Fibroblast of skin of back (primary cell): ENCODE data around the gene TFAP2E.
"Not testable (repeated sequence)": the region's sequence is repeated elsewhere in the genome, so short reads cannot be mapped to it uniquely, and the experiment has no call there.

Experiments used
- DNase-seq: peaks from one replicate; pipeline ENCODE4 v3.0.0-alpha.2; 2013

The TFAP2E gene

DNA sequence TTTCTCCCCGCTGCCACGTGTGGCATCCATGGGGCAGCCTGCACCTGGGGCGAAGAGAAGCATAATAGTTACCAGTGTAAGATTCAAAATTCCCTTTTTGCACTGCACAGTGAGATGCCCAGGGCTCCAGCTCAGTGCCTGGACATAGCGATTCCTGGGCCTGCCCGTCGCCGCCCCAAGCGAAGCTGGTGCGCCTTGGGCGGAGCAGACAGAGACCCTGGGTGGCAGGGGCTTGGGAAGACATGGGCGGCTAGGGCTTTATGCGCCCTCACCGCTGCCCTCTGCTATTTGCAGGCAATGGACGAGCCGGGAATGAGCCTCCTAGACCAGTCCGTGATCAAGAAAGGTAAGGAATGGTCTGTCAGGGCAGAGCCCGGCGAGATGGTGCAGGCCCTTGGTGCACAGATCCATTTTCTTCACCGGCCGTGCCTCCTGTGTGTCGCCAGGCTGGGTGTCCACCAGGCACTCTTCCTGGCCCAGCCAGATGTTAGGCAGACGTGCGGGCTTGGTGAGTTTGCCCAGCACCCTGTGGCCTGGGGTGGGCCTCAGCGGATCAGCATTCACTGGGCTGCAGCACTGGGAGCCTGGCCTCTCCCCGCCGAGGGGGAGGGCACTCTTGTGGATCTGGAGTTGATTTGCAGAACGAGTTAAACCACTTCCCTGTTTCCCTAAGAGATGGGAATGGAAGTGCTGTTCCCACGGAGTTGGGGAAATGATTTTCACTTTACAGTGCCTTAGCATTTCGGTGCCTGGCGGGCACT, 1.7 kb downstream of the TFAP2E start:
- DNase-seq, result no peak

DNA sequence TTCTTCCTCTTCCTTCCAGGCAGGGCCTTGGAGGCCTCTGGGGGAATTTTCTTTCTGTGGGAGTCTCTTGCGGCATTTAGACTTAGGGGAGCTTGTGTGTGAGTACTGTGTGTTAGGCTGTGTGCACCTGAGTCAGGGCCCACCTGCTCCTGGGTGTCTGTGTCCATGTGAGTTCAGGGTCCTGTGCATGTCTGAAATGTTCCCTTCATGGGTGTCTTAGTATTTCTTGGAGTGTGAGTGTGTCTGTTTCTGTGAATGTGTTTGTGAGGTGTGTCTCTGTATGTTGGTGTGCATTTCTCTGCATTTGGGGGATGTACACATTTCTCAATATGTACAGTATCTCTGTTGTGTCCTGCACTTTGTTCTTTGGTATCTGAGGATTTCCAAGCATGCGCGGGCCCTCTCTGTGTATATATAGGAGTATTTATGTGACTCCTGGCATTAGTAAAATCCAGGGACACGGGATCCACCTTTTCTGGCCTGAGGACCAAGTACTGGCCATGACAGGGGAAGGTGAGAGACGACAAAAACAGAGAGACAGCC, 2.4 kb downstream of the TFAP2E start:
- no peak for DNase-seq

DNA sequence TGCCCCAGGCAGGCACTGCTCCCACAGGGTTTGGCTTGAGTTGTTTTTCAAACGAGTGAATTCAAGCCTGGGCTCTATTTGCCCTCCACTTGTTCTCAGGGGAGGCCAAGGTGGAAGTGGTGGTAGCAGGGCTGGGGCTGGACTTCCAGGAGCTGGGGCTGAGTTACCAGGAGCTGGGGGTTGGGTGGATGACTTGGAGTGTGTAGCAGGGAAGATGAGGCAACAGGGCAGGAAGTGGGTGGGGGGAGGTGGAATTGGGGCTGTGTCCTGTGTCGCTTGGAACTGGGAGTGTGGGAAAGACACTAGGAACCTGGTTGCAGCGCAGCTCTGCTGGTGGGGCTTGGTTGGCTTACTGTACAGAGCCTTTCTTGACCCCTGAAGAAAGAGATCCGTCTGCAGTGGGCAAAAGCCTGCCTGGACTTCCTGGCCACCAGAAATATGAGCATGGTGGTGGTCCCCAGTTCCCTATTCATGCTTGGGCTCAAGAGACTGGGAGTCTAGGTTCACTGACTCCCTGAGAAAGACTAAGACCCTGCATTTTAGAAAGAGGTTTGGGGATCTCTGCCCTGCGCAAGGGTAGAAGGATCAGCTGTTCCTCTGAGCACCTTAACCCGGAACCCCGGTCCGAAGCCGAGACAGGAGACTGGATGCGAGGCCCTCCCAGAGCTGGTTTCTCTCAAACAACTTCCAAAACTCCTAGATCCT, 3.1 kb downstream of the TFAP2E start:
- DNase-seq, result no peak

DNA sequence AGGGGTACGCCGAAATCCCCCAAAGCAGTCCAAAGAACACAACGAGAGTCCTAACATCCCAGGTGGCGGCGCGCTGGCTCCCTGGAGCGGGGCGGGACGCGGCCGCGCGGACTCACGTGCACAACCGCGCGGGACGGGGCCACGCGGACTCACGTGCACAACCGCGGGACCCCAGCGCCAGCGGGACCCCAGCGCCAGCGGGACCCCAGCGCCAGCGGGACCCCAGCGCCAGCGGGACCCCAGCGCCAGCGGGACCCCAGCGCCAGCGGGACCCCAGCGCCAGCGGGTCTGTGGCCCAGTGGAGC, 3.6 kb downstream of the TFAP2E start:
- DNase-seq, result not testable (repeated sequence)

DNA sequence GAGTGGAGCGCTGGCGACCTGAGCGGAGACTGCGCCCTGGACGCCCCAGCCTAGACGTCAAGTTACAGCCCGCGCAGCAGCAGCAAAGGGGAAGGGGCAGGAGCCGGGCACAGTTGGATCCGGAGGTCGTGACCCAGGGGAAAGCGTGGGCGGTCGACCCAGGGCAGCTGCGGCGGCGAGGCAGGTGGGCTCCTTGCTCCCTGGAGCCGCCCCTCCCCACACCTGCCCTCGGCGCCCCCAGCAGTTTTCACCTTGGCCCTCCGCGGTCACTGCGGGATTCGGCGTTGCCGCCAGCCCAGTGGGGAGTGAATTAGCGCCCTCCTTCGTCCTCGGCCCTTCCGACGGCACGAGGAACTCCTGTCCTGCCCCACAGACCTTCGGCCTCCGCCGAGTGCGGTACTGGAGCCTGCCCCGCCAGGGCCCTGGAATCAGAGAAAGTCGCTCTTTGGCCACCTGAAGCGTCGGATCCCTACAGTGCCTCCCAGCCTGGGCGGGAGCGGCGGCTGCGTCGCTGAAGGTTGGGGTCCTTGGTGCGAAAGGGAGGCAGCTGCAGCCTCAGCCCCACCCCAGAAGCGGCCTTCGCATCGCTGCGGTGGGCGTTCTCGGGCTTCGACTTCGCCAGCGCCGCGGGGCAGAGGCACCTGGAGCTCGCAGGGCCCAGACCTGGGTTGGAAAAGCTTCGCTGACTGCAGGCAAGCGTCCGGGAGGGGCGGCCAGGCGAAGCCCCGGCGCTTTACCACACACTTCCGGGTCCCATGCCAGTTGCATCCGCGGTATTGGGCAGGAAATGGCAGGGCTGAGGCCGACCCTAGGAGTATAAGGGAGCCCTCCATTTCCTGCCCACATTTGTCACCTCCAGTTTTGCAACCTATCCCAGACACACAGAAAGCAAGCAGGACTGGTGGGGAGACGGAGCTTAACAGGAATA, 4.2 kb downstream of the TFAP2E start:
- DNase-seq, result no peak

DNA sequence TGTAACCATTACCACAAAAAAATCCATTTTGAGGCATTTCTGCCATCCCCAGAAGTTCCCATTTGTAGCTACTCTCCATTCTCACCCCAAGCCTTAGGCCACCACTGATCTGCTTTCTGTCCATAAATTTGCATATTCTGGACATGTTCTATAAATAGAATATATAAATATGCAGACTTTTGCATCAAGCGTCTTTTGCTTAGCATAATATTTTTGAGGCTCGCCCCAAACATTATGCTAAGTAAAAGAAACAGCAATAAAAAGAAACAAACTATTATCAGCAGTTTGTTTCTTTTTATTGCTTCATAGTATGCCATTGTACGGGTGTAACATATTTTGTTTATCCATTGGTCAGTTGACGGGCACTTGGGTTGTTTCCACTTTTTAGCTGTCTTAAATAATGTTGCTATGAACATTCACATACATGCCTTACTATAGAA, 7.9 kb downstream of the TFAP2E start:
- DNase-seq, result no peak

DNA sequence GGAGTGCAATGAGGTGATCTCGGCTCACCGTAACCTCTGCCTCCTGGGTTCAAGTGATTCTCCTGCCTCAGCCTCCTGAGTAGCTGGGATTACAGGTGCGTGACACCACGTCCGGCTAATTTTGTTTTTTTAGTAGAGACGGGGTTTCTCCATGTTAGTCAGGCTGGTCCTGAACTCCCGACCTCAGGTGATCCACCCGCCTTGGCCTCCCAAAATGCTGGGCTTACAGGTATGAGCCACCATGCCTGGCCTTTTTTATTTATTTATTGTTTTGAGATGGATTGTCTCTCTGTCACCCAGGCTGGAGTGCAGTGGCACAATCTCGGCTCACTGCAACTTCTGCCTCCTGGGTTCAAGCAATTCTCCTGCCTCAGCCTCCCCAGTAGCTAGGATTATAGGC, 8.5 kb downstream of the TFAP2E start:
- not testable (repeated sequence) for DNase-seq

DNA sequence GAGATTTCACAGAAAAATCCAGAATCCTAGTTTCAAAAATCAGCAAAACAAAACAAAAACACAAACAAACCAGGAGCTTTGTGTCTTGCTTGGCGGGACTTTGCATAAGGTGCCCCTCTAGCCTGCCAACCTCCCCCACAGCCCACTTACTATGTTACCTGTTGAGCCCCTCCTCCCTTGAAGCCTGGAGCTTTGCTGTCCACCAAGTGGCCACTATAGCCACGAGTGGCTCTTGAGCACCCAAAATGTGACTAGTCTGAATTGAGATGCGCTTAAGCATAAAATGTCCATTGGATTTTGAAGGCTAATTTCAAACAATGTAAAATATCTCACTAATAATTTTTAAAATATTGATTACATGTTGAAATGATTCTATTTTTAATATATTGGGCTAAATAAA, 12.2 kb downstream of the TFAP2E start:
- no peak for DNase-seq

DNA sequence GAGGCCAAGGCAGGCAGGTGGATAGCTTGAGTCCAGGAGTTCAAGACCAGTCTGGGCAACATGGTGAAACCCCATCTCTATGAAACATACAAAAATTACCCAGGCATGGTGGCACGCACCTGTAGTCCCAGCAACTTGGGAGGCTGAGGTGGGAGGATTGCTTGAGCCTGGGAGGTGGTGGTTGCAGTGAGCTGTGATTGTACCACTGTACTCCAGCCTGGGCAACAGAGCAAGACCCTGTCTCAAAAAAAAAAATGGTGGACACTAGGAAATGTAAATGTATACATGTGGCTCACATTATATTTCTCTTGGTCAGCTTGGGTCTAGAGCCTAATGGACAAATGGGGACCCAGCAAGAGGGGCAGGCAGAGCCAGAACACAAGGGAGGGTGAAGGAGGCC, 12.7 kb downstream of the TFAP2E start:
- not testable (repeated sequence) for DNase-seq

DNA sequence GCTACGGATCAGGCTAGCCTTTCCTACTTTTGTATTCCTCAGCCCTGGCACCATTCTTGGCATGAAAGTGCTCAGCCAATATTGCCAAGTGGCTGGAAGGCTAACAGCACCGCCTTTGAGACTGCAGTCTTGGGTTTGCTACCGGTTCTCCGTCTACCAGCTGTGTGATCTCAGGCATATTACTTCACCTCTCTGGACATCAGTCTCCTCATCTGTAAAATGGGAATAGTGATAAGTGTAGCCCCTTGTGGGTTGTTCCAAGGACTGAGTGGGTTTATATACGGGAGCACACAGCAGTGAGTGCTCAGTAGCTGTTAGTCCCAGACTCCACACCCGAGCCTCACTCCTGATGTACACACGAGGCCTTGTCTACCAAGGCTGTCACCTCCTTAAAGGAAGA, 13.7 kb downstream of the TFAP2E start:
- DNase-seq, result no peak

DNA sequence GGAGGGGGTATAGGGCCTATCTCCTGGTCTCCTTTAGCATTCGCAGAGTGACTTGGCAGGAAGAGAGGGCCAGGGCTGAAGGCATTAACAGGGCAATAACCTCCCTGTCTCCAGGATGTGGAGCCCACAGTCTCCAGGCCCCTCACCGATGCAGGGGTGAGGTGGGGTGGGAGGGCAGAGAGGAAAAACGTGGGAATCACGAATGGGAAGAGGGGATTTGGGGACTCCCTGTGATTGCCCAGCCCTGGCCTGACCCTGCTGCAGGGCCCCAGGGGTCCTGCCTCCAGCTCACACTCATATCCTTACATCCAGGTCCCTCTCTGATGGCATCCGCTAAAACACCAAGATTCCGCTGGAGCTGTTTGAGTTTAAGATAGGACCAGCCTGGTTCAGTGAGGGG, 14.6 kb downstream of the TFAP2E start:
- DNase-seq, result no peak

DNA sequence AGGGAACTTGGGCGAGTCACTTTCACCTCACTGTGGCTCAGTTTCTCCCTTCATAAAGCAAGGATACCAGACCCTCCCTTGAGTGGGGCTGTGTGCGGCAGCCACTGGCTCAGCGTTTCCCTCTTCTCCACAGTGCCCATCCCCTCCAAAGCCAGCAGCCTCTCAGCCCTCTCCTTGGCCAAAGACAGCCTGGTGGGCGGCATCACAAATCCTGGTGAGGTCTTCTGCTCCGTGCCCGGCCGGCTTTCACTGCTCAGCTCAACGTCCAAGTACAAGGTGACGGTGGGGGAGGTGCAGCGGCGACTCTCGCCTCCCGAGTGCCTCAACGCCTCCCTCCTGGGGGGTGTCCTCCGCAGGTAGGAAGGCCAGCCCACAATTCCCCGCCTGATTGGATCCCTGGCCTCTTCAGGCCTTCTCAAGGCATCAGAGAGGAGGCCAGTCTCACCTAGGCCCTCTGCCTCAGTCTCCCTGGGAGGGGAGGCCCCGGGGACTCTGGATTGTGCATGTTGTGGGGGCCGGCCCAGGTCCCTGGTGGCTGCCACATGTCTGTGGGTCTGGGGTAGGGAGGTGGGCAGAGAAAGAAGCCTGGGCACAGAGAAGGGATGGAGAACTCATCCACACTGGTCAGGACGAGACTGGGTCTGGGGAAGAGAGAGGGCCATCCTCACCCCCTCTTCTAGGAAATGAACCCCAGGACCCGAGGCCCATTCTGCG, 15.2 kb downstream of the TFAP2E start:
- DNase-seq, result no peak

DNA sequence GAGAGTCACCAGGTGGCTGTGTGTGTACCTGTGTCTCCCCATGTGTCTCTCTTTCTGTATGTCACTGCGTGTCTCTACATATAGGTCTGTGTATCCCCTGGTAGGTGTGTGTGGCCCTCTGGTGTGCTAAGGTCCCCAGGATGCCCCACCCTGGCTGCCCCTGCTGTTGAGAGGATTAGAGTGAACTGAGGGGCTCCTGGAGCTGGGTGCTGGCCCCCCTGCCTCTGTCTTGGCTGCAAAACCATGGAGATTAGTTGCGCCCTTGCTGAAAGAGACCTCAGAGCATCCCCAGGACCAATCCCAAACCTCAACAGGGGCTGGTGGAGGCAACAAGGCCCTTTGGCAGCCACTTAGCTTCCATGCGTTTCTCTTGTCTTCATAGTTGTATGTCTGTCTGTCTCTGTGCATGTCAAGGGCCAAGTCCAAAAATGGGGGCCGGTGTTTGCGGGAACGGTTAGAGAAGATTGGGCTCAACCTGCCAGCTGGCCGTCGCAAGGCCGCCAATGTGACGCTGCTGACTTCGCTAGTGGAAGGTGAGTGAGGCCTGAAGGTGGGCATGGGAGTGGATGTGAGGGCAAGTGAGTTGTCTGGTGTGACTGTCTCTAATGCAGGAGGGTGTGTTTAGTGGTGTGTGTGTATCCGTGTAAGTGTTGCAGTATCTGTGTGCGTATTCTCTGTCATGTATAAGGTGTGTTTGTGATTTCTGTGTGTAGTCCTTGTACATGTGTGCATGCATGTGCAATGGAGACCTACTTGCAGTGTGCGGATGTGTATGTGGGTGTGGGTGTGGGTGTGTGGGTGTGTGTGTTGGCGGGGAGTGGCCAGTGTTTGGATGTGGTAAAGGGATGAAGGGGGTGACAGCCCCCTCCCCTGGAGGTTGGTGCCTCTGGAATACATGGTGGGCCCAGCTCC, 16.7 kb downstream of the TFAP2E start:
- no peak for DNase-seq

DNA sequence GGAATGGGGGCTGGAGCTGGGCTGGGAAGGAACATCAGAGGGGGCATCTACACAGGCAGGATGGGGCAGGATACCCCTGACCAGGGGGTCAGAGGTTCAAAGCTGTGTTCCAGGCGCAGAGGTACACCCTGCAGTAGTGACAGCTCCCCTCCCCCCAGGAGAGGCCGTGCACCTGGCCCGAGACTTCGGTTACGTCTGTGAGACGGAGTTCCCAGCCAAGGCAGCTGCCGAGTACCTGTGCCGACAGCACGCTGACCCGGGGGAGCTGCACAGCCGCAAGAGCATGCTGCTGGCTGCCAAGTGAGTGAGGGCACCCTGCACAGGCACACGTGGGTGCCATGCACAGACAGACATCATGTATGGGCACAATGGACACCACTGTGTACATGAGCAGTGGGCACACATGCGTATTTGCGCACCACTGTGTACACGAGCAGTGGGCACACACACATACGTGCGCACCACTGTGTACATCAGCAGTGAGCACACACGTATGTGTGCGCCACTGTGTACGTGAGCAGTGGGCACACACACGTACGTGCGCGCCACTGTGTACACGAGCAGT, 17.4 kb downstream of the TFAP2E start:
- DNase-seq, result no peak

DNA sequence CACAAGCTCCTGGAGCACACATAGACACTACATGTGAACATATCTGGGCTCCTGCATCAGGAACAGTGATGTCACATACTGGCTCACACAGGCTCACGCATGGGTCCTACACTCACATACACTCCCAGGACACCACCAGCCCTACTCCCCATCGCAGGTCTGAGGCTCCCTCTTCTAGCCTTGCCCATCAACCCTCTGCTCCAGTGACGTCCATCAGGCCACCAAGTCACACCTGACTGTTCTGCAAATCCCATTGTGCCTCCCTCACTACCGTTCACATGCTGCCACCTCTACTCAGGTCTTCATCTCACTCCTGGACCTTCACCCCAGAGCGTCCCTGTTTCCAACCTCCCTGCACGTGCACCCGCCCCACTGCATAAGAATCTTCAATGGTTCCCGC, 18.1 kb downstream of the TFAP2E start:
- DNase-seq, result no peak

DNA sequence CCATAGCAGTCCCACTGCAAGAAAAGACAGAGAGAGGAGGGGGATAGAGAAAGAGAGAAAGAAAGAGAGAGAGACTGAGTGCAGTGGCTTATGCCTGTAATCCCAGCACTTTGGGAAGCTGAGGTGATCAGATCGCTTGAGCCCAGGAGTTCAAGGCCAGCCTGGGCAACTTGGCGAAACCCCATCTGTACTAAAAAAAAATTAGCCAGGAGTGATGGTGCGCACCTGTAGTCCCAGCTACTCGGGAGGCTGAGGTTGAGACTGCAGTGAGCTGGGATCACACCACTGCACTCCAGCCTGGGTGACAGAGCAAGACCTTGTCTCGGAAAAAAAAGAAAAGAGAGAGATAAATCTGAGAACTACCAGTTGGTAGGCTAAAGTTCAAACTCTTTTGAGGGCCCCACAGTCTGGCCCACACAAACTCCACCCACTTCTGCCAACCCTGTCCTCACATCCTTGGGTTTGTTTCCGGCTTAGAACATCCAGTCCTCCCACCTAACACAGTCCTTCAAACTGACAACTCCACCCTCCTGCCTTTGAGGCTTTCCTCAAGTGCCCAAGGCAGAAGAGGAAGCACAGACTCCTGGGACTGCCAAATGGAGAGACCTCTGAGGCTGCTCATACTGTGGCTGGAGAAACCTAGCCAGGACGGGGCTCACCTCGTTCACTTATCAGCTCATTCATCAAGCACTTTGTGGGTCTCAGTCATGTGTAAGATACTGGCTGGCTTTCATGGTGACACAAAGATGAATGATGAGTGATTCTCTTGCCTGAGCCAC, 20.1 kb downstream of the TFAP2E start:
- DNase-seq, result no peak

DNA sequence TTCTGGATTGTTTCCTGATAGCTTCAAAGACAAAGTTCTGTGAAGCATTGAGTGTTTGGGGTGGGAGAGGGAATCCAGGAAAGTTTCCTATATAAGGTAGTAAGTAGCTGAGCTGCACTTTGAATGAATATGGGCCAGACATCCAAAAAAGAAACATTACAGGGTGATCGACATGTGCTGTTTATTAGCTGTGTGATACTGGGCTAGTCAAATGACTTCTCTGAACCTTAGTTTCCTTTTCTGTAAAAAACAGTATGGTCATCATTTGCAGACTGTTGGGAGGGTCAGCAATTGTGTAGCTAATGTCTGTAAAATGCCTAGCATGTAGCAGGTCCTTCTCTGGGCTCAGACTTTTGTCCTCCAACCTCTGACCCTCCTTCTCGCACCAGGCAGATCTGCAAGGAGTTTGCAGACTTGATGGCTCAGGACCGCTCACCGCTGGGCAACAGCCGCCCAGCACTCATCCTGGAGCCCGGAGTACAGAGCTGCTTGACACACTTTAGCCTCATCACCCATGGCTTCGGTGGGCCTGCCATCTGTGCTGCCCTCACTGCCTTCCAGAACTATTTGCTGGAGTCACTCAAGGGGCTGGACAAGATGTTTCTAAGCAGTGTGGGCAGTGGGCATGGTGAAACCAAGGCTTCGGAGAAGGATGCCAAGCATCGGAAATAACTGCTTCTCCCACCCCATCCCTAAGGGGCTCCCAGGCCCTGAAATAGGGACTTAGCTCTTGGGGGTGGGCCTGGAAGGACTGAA, 21.1 kb downstream of the TFAP2E start:
- DNase-seq, result no peak

DNA sequence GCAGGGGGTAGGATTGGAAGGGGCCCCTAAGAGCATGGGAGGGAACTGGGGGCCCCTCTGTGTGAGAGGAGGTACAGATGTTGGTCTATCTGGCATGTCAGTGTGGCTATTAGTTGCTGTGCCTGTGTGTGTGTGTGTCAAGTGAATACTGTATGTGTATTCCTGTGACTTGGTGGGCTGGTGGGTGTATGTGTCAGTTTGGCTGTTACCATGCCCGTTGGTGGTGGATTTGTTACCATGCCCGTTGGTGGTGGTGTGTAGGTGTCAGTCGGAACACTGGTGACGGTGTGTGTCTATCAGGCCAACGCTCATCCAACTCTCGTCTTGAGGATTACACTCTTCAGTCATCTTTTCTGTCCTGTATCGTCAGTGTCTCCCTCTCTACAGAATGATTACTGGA, 22.6 kb downstream of the TFAP2E start:
- DNase-seq, result no peak

DNA sequence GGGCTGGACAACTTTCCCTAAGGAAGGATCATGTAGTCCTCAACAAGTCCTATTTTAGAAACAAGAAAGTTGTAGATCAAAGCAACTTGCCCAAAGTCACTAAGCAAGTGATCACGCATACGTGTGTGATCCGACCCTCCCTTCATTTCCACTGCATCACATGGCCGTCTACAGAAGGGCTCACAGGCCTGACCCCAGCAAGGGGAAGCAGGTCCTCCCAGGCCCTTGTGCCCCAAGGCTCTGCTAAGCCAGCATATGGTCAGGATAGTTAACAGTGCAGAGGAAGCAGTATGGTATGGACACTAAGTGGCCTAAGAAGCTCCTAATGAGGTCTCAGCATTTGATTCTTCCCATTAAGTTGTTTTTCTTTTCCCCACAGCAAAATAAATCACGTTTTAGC, 24.8 kb downstream of the TFAP2E start:
- no peak for DNase-seq
